H1 (cell line): ENCODE results near the gene PHLDB3. TPM values are rescaled to one million over a fixed set of nuclear protein-coding genes. Genes with fewer than 3 reads are reported as not detected.

Experiments
- ATF2 ChIP-seq: IDR thresholded peaks from 2 replicates; pipeline ENCODE4 v1.6.1; 2012; ENCODE audit warnings: low read length, inconsistent platforms
- BACH1 ChIP-seq: IDR thresholded peaks from 2 replicates; pipeline ENCODE4 v1.6.1; 2012; ENCODE audit warnings: low read length, improper control_type of control experiment
- BCL11A ChIP-seq, 2 experiments: IDR thresholded peaks; one replicate each; pipeline ENCODE4 v1.6.1; 2011; ENCODE audit warnings: low read depth in 2 of 2, low read length in 2 of 2, mild to moderate bottlenecking in 2 of 2
- GABPA ChIP-seq: IDR thresholded peaks from 2 replicates; pipeline ENCODE4 v1.6.1; 2011; ENCODE audit warnings: mild to moderate bottlenecking, low read length, moderate library complexity, borderline replicate concordance; ENCODE audit not compliant: insufficient read depth
- RAD21 ChIP-seq, 2 experiments: IDR thresholded peaks in 1 of 2; conservative IDR thresholded peaks in 1 of 2; 2 replicates each; pipeline ENCODE4 v1.6.1; 2011; ENCODE audit warnings: low read depth in 2 of 2, low read length in 2 of 2, improper control_type of control experiment in 1 of 2, inconsistent platforms in 1 of 2, mild to moderate bottlenecking in 1 of 2, moderate library complexity in 1 of 2
- SRF ChIP-seq: IDR thresholded peaks from 2 replicates; pipeline ENCODE4 v1.6.1; 2011; ENCODE audit warnings: mild to moderate bottlenecking, low read depth, low read length, moderate library complexity
- polyA plus RNA-seq, 7 experiments: library from polyadenylated mRNA; depleted of rRNA in 3 of 7; stranded (reverse) in 5 of 7; unstranded in 2 of 7; fragments of >200 nt in 5 of 7; fragments of 200-250 nt in 2 of 7; gene quantifications; 1 replicate in 5 of 7; 2 replicates in 1 of 7; 4 replicates in 1 of 7; pipeline versions ENCODE4 v1.2.1 to v1.2.3, GENCODE V29; 2011 to 2013; ENCODE audit warnings: missing spikeins in 2 of 7, mixed read lengths in 2 of 7
- total RNA-seq: library from RNA; stranded (reverse); fragmentation: NEBNext Ultra II Directional; extraction: Animal tissue kit (Norgen Biotek cat#: 25700); gene quantifications from 2 replicates; pipeline ENCODE4 v1.2.1, GENCODE V29; 2021

The PHLDB3 gene
- total and polyA plus RNA-seq, 2 of the 8 experiments (the other 6 are each of a cell fraction or from before 2014, with no cell fraction given) = 4.0 to 8.5 TPM

- no peak for TF ChIP-seq GABPA
- TF ChIP-seq BCL11A (IDR thresholded peaks at IDR 0.05; ENCODE audit: low read depth in 2 of 2, low read length in 2 of 2) = no peak
- no peak for TF ChIP-seq SRF
- TF ChIP-seq RAD21 (IDR thresholded peaks at IDR 0.05 in 1 of 2, conservative IDR thresholded peaks at IDR 0.05 in 1 of 2; ENCODE audit: low read depth in 2 of 2, low read length in 2 of 2) = no peak
- no peak for TF ChIP-seq ATF2
- TF ChIP-seq BACH1 = no peak
Measured at GRCh38 chr19:43546581-43546980, 42.0 kb upstream of the PHLDB3 start (continued).
